NOMO-1 treated with dmso at 0.1 percent for 144 hours (cell line): ENCODE measurements around the gene TEX26.

Source experiments
- DNase-seq: peaks from one replicate; lab custom pipeline; 2025; ENCODE audit not compliant: unreplicated experiment; lab: John Stamatoyannopoulos, UW

Gene TEX26

GRCh38 chr13:30932481-30933353 is at the start of gene TEX26:
TEX26 (plus strand) TSS chr13:30932656; CDS start chr13:30932716, 60 bp downstream.
- no peak for DNase-seq

GRCh38 chr13:30882996-30883766 is 49.3 kb upstream of the TEX26 start:
- DNase-seq = no peak

DNA sequence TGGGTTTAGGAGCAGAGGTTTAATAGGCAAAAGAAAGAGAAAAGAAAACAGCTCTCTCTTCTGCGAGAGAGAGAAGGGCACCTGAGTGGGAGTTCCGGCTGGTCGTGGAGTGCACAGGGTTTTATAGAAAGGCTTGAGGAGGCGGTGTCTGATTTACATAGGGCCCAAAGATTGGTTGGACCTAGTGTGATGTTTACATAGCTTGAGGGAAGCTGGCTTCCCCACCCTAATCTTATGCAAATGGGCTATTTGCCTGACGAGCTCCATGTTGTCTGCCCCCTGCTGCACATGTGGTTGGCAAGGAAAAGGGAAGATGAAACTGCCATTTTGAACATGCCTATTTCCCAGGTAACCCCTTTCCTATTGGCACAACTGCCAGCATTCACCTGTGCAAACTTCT is 47.9 kb upstream of the TEX26 start:
- no peak for DNase-seq

DNA sequence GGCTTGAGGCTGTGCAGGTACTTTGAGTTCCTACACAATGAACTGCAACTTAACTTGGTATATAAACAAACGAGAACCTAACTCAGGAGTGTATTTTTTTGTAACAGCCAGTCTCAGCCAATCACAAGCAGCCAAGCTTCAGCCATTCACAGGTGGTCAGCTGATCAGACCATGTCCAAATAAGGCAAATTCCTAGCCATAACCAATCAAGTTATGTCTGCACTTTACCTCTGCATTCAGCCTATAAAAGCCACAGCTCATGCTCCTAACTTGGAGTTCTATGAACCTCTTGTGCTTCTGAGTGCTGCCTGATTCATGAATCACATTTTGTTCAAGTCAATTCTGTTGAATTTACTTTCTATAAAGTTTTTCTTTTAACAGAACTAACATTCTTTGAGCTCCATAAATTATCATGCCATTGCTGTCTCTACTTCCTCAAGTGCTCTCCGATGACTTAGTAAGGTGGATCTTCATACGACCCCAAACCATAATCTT is 43.2 kb upstream of the TEX26 start:
- DNase-seq = no peak

DNA sequence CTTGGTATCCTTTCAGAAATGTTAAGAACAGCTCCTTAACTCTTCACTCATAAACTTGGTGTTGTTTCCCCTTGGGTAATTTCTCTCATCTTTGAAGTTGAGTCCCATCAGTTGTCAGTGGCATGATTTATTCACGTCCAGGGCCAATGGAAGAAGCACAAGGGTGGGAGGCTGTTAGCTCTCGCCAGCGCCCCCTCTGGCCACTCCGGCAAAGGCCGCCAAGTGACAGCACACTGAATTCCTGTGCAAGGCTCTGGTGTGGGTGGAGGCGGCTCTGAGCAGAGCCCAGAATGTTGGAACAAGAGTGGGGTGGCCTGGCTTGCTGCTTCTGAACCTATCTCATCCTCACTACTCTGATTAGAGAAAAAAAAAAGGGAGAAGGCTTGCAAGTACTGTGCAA is 39.5 kb upstream of the TEX26 start:
- DNase-seq = no peak

GRCh38 chr13:30895773-30896172 is 36.7 kb upstream of the TEX26 start:
- DNase-seq = no peak

DNA sequence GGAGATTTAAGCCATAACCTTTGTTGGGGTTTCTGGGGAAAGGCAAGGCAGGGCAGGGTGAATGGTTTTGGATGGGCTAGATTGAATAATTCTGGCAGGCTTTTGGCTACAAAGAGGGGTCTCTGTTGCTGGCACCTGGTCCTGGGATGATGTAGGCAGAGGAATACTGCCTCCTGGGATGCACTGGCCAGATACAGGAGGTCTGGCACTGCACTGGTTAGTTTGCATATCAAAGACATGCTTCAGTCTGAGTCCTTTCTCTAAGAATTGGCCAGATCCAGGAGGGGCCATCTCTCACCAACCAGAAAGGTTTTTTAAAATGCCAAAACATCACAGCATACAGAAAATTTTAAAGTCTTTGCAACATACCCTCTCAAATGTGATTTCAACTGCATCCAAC is 34.4 kb upstream of the TEX26 start:
- DNase-seq = no peak

- DNase-seq = no peak
These were observed 33.7 kb upstream of the TEX26 start for GRCh38 chr13:30898678-30899241.

DNA sequence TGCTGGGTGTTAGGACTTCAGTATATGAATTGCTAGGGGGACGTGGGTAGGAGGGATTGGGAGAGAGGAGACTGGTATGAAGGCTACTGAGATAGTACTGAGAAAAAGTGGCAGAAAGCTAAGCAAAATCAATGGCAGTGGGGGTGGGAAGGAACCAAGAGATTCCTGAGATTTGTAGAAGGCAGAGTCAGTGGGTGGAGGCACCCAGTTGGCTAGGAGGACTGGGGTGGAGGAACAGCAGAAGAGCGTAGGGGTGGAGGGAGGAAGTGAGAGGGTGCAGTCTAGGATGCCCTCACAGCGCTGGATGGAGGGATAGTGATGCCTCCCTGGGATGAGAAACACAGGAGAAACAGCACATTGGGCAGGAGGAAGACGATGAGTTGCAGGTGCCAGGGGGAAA is 32.0 kb upstream of the TEX26 start:
- DNase-seq = no peak

DNA sequence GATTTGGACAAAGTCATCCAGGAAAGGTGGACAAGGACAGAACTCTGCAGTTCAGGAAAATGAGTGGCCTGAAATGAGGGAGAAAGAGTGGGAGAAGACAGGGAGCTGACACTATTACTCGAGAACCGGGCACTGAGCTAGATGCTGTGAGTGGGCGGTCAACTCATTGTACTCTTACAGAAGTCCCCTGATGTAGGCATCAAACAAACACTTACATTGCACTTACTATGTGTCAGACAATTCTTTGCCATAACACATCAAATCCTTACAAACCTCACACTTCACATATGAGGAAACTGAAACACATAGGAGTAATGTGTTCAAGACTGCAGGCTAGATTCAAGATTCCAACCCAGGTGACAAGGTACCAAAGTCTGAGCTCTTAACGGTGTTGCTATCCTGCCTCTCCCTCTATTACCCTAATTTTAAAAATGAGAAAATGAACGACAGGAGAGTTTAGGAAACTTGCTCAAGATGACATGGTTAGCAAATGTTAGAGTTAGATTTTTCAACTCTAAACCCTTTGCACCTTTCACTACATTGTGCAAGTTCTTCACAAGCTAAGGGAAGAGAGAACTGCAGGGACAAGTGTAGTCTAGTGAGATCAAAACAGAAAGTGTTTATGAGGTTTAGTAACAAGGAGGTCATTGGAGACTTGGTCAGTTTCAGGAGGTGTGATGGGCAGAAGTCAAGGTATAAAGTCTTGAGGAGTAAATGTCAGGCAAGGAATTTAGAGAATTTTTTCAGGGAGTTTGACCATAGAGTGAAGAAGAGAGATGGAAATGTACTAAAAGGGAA is 31.3 kb upstream of the TEX26 start:
- DNase-seq = no peak

DNA sequence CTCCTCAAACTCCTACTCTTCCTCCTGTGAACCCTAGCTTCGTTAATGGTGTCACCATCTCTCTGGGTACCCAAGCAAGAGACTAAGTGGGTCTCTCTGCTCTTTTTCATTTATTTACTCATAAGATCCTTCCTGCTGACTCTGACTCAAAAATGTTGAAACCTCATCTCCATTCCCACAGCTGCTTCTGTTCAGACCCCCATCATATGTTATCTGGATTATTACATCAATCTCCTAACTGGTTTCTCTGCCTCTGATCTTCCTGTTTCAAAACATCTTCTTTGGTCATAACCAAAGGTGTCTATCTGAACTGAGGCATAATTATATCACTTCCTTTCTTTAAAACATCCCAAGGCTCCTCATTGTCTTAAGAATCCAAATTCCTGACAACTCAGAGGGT is 28.4 kb upstream of the TEX26 start:
- no peak for DNase-seq

DNA sequence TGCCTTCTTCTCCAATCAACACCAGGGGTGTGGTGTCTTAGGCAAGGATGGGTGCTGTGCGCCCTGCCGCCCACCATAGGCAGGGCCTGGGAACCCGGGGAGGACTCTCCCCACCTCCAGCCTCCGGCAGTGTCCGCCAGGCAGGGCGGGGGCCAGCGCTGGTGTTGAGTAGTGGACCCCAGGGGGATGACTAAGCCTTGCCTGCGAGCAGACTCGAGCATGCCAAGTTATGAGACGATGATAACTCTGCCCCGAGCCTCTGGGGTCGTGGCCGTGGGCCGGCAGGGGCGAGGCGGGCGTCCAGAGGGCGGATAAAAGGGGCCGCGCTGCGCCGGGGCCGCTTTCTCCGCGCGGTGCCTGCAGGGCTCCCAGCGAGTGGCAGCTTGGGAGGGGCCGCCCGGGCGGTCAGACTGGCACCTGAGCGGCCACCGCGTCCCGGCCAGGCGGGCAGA is 26.5 kb upstream of the TEX26 start, which contains the start of gene MEDAG:
Gene MEDAG (plus strand): TSS at position 340 of the 452 bp plus-strand sequence. CDS start 245 bp downstream, outside the sequence.
- DNase-seq = no peak

- DNase-seq = no peak
These were observed 25.9 kb upstream of the TEX26 start for GRCh38 chr13:30906411-30907051.

DNA sequence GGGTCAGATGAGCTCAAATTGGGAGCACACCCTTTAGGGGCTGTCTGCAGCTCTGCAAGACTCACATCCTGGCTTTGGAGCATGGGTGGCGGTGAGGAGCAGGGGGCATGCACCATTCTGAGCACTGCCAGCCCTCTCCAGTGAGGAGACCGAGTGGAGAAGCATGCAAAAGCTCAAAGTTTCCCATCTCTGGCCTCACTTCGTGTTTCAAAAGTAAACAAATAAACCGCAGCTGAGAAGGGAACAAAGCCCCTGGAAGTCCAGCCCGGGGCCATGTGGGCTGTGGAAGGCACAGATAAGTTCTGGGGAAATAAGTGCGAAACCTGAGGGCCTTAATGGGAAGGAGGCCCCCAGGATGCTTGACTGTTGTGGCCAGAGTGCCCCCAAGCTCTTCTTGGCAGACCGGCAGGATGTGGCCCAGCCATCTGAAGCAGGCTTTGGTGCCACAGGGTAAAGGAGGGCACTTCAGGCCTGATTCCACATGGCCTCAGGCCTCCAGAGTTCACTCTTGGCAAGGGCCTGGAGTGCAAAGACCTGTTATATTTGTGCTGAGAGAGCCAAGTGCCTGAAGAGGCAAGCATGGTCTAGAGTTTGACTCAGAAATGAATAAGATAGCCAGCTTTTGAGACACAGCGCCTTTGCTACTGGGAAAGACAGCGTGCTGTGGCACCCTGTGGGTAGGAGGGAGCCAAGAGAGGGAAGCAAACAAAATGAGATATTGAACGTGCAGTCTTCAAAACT is 25.2 kb upstream of the TEX26 start:
- no peak for DNase-seq

DNA sequence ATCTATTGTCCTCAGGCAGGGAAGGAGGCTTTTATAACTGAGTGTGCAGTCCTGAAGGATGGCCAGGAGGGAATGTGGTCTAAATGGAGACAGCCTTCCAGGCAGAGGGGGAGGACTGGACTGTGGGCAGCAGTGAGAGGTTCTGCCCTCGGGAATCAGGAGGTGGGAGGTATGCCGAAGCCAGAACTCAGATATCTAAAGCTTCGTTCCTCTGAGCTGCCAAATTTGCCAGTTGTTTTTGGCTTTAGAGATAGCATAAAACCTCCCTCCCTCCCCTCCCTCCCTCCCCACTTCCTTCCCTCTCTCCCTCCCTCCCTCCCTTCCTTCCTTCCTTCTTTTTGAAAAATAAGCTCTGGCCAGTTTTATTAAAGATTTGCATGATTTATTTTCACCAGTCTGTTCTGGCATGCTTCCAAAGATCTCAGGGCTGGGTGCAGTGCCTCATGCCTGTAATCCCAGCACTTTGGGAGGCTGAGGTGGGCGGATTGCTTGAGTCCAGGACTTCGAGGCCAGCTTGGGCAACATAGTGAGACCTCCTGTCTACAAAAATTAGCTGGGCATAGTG is 24.0 kb upstream of the TEX26 start:
- DNase-seq = no peak

DNA sequence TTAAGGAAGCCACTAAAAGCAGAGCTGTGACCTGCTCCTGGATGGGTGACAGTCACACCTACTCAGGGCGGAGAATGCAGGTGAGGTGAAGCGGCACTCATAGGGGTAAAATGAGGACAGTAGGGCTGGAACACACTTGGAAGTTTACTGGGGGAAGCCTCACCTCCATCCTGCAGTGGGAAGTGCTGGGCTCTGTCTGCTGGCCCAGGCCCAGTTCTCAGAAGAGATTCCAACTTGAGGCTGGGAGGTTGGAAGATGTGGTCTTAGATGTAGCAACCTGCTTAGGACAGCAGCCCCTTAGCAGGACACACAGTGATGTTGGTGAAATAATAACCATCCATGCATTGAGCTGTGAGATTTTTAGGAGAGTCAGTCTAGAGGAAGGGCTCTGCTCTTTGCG is 21.8 kb upstream of the TEX26 start:
- no peak for DNase-seq

GRCh38 chr13:30915691-30916541 is 16.5 kb upstream of the TEX26 start:
- DNase-seq = no peak

- DNase-seq = no peak
These were observed 15.5 kb upstream of the TEX26 start for GRCh38 chr13:30916991-30917390.
